GM19468 (cell line): ENCODE measurements around the gene OR5T3.
"Not testable (repeated sequence)": the region's sequence is repeated elsewhere in the genome, so short reads cannot be mapped to it uniquely, and the experiment has no call there.

Experiments
- ATAC-seq: cut with Tn5 transposase; IDR thresholded peaks from one replicate; pipeline ENCODE4 v1.9.1; 2021; ENCODE audit warnings: mild to moderate bottlenecking, moderate library complexity, moderate number of reproducible peaks; ENCODE audit not compliant: unreplicated experiment; ENCODE audit errors: extremely low read depth

Gene OR5T3

DNA sequence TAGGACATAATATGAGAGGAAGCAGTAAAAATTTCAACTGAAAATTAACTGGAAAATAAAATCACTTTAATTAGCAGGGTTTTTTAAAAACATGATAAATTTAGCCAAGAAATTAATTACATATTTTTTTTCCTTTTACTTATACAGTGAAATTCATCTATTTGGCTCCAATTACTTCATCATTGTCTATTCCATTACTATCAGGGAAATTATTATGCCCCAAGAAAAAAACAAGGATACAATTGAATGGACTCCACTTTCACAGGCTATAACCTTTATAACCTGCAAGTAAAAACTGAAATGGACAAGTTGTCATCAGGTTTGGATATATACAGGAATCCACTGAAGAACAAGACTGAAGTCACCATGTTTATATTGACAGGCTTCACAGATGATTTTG lies at the start of gene OR5T3:
Gene OR5T3 (plus strand): TSS at position 301 of the 400 bp plus-strand sequence. CDS start 0 bp downstream, at position 301.
- ATAC-seq, result no peak

GRCh38 chr11:56207790-56208189 lies 44.3 kb upstream of the OR5T3 start:
- no peak for ATAC-seq

- ATAC-seq, result no peak
Observed at GRCh38 chr11:56214537-56214936, 37.5 kb upstream of the OR5T3 start.

GRCh38 chr11:56219735-56220134 lies 32.3 kb upstream of the OR5T3 start:
- ATAC-seq, result not testable (repeated sequence)

- ATAC-seq, result no peak
Observed at GRCh38 chr11:56234155-56234554, 17.9 kb upstream of the OR5T3 start, which contains the start of gene OR5T2. OR5T2 (minus strand) TSS chr11:56234255; CDS start chr11:56233062, 1,193 bp downstream.

- no peak for ATAC-seq
Observed at GRCh38 chr11:56271092-56271491, 19.0 kb downstream of the OR5T3 start.

DNA sequence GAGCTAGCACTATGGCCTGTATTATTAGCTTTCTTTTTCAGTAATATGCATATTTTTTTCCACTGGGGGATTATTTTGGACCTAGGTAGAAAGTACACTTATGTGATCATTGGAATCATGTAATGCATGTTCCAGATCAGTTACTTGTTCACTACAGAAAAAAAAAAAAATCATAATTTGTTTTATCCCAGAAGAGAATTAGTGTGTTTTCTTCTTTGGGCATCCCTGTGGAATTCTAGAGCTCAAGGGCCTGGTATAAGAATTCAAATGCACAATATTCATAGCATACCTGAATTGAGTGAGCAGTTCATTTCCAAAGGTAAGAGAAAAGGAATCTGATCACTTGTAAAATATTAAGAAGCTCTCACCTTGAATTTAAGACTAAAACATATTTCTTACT lies 21.8 kb downstream of the OR5T3 start, which contains the start of gene OR5T1:
Gene OR5T1 (plus strand): TSS at position 301 of the 400 bp plus-strand sequence. CDS start 1,485 bp downstream, outside the sequence.
- ATAC-seq, result no peak

- no peak for ATAC-seq
Observed at GRCh38 chr11:56292154-56292553, 40.1 kb downstream of the OR5T3 start, which contains the start of gene OR8H1. OR8H1 (minus strand) TSS chr11:56292254; CDS start chr11:56291062, 1,192 bp downstream.

DNA sequence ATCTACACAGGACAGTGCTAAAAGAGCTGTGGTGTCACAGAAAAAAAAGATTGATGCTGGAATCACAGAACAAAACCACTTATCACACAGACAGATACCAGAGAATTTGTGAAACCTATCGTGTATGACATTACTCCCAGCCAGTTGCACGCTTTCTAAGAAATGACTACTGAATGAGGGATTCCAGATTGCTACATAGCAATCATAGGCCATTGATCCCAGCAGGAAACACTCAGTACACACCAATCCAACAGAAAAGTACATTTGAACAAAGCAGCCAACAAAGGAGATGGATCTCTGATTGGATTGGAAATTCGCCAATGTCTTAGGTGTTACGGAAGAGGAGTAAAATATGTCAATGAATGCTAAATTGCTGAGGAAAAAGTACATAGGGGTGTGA lies 44.8 kb downstream of the OR5T3 start:
- ATAC-seq, result no peak
